Measurements from ENCODE around the gene TRAPPC14. TPM values are rescaled to one million over a fixed set of nuclear protein-coding genes. Genes with fewer than 3 reads are reported as not detected.
"Not testable (repeated sequence)": the region's sequence is repeated elsewhere in the genome, so short reads cannot be mapped to it uniquely, and the experiment has no call there.

The TRAPPC14 gene
- total RNA-seq, 1 donor: 8.0 TPM

DNA sequence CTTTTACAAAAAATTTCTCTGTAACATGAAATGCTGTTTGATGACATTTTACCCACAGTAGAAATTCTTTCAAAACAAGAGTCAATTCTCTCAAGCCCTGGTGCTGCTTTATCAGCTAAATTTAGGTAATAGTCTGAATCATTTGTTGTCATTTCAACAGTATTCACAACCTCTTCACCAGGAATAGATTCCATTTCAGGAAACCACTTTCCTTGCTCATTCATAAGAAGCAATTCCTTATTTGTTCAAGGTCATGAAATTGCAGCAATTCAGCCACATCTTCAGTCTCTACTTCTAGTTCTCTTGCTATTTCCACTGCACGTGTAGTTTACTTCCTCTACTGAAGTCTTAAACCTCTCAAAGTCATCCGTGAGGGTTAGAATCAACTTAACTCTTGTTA, 33.3 kb upstream of the TRAPPC14 start:
- no peak overlapping the region for H3K27ac ChIP-seq (ENCODE audit: low read depth, low read length)
- no peaks in the 10 kb centered on the region for H3K36me3 ChIP-seq (ENCODE audit: insufficient read depth, low read length)
- no peaks in the 10 kb centered on the region for H3K9me3 ChIP-seq (ENCODE audit: low read depth, low read length)
- TF ChIP-seq CTCF (IDR thresholded peaks at IDR 0.05; ENCODE audit: extremely low read depth, low read depth, low read length): no peak
- H3K4me3 ChIP-seq (ENCODE audit: insufficient read depth, low read length): no peak overlapping the region
- peak overlapping the region; percentile 18 for H3K4me2 ChIP-seq (ENCODE audit: insufficient read depth, low read length)
- H4K20me1 ChIP-seq (ENCODE audit: insufficient read depth, low read length): no peaks in the 10 kb centered on the region
- DNase-seq (ENCODE audit: insufficient read length, low spot score, missing footprints): no peak
- H3K27me3 ChIP-seq (ENCODE audit: insufficient read depth, low read length): no peaks in the 10 kb centered on the region
- H3K4me1 ChIP-seq (ENCODE audit: insufficient read depth, low read length): peaks cover 13% of the 10 kb centered on the region
- H3K79me2 ChIP-seq (ENCODE audit: insufficient read depth, low read length): no peaks in the 10 kb centered on the region
- H2AFZ ChIP-seq (ENCODE audit: low read length): peak overlapping the region; percentile 70

- TF ChIP-seq CTCF (IDR thresholded peaks at IDR 0.05; ENCODE audit: extremely low read depth, low read depth, low read length): peak; percentile 50
- H2AFZ ChIP-seq (ENCODE audit: low read length): peak overlapping the region; percentile 63
Observed at GRCh38 chr7:100190048-100190711, 31.7 kb upstream of the TRAPPC14 start.

DNA sequence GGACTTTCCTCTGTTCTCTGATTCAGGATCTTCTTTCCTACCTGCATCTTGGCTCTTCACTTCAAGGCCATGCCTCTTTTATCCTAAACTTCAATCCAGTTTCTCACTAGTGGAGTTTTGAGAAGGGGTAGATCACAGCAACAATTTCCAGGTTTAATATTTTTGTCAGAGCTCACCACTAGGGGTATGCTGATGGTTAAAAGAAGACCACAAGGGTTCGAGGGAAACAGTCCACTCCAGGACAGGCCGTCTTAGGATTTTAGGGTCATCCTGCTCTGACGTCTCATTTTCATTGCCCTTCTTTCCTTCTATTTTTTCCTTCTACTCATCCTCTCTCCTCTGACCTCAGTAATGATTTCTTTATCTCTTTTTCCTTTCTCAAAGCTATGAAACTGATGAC, 30.5 kb upstream of the TRAPPC14 start:
- H3K4me1 ChIP-seq (ENCODE audit: insufficient read depth, low read length): peaks cover 13% of the 10 kb centered on the region
- H3K27me3 ChIP-seq (ENCODE audit: insufficient read depth, low read length): no peaks in the 10 kb centered on the region
- H3K4me2 ChIP-seq (ENCODE audit: insufficient read depth, low read length): no peak overlapping the region
- no peak overlapping the region for H3K4me3 ChIP-seq (ENCODE audit: insufficient read depth, low read length)
- H3K36me3 ChIP-seq (ENCODE audit: insufficient read depth, low read length): no peaks in the 10 kb centered on the region
- DNase-seq (ENCODE audit: insufficient read length, low spot score, missing footprints): no peak
- TF ChIP-seq CTCF (IDR thresholded peaks at IDR 0.05; ENCODE audit: extremely low read depth, low read depth, low read length): peak; percentile 26
- H3K79me2 ChIP-seq (ENCODE audit: insufficient read depth, low read length): no peaks in the 10 kb centered on the region
- no peak overlapping the region for H2AFZ ChIP-seq (ENCODE audit: low read length)
- H3K9me3 ChIP-seq (ENCODE audit: low read depth, low read length): no peaks in the 10 kb centered on the region
- H3K27ac ChIP-seq (ENCODE audit: low read depth, low read length): no peak overlapping the region
- H4K20me1 ChIP-seq (ENCODE audit: insufficient read depth, low read length): no peaks in the 10 kb centered on the region

More at GRCh38 chr7:100190048-100190711, 31.7 kb upstream of the TRAPPC14 start:
- Histone ChIP-seq H3K9me3 (ENCODE audit: low read depth, low read length) (no peaks in the 10 kb centered on the region), H3K36me3 (ENCODE audit: insufficient read depth, low read length) (no peaks in the 10 kb centered on the region), H3K4me1 (ENCODE audit: insufficient read depth, low read length) (peaks cover 13% of the 10 kb centered on the region), H3K4me2 (ENCODE audit: insufficient read depth, low read length) (no peak overlapping the region), H3K79me2 (ENCODE audit: insufficient read depth, low read length) (no peaks in the 10 kb centered on the region), H3K4me3 (ENCODE audit: insufficient read depth, low read length) (no peak overlapping the region), H3K27me3 (ENCODE audit: insufficient read depth, low read length) (no peaks in the 10 kb centered on the region), H3K27ac (ENCODE audit: low read depth, low read length) (no peak overlapping the region), H4K20me1 (ENCODE audit: insufficient read depth, low read length) (no peaks in the 10 kb centered on the region)
- DNase-seq (ENCODE audit: insufficient read length, low spot score, missing footprints): no peak

DNA sequence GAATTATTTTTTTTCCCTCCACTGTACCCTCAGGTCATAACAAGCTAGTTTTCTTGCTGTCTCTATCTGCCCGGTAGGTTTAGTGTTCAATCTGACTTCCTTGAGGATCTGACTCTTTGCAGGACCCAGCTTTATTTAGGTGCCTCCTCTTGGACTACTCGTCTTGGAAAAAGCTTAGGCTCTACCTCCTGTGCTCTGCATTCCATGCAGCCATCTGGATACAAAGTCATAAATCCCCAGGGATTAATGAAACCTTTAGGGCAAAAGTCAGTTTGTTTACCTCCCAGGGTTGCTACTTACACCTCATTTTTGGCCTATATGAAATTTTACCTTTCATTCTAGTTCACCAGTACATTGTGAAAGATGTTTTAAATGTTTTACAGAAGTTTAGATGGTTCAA, 27.2 kb upstream of the TRAPPC14 start:
- TF ChIP-seq CTCF (IDR thresholded peaks at IDR 0.05; ENCODE audit: extremely low read depth, low read depth, low read length): no peak
- no peaks in the 10 kb centered on the region for H3K27me3 ChIP-seq (ENCODE audit: insufficient read depth, low read length)
- no peak for DNase-seq (ENCODE audit: insufficient read length, low spot score, missing footprints)

GRCh38 chr7:100183090-100183489, 24.6 kb upstream of the TRAPPC14 start:
- not testable (repeated sequence) for H3K4me3 ChIP-seq (ENCODE audit: insufficient read depth, low read length); H3K27me3 ChIP-seq (ENCODE audit: insufficient read depth, low read length); H3K36me3 ChIP-seq (ENCODE audit: insufficient read depth, low read length); H3K4me2 ChIP-seq (ENCODE audit: insufficient read depth, low read length); H4K20me1 ChIP-seq (ENCODE audit: insufficient read depth, low read length); H3K9me3 ChIP-seq (ENCODE audit: low read depth, low read length); H3K79me2 ChIP-seq (ENCODE audit: insufficient read depth, low read length); DNase-seq (ENCODE audit: insufficient read length, low spot score, missing footprints); H3K27ac ChIP-seq (ENCODE audit: low read depth, low read length); H2AFZ ChIP-seq (ENCODE audit: low read length); H3K4me1 ChIP-seq (ENCODE audit: insufficient read depth, low read length)

More for the DNA sequence above, 27.2 kb upstream of the TRAPPC14 start:
- H3K4me2 ChIP-seq (ENCODE audit: insufficient read depth, low read length): no peak overlapping the region
- H3K27ac ChIP-seq (ENCODE audit: low read depth, low read length): no peak overlapping the region
- H3K79me2 ChIP-seq (ENCODE audit: insufficient read depth, low read length): no peaks in the 10 kb centered on the region
- no peaks in the 10 kb centered on the region for H4K20me1 ChIP-seq (ENCODE audit: insufficient read depth, low read length)
- no peak overlapping the region for H3K4me3 ChIP-seq (ENCODE audit: insufficient read depth, low read length)
- no peak overlapping the region for H2AFZ ChIP-seq (ENCODE audit: low read length)
- H3K9me3 ChIP-seq (ENCODE audit: low read depth, low read length): no peaks in the 10 kb centered on the region
- peaks cover 2% of the 10 kb centered on the region for H3K4me1 ChIP-seq (ENCODE audit: insufficient read depth, low read length)
- H3K36me3 ChIP-seq (ENCODE audit: insufficient read depth, low read length): no peaks in the 10 kb centered on the region

- H2AFZ ChIP-seq (ENCODE audit: low read length): not testable (repeated sequence)
Observed at GRCh38 chr7:100182616-100183015, 24.1 kb upstream of the TRAPPC14 start.

More at GRCh38 chr7:100182616-100183015, 24.1 kb upstream of the TRAPPC14 start:
- not testable (repeated sequence) for DNase-seq (ENCODE audit: insufficient read length, low spot score, missing footprints); H3K4me3 ChIP-seq (ENCODE audit: insufficient read depth, low read length); H3K36me3 ChIP-seq (ENCODE audit: insufficient read depth, low read length); H3K4me2 ChIP-seq (ENCODE audit: insufficient read depth, low read length); H3K27ac ChIP-seq (ENCODE audit: low read depth, low read length); H3K4me1 ChIP-seq (ENCODE audit: insufficient read depth, low read length); H3K9me3 ChIP-seq (ENCODE audit: low read depth, low read length); H3K27me3 ChIP-seq (ENCODE audit: insufficient read depth, low read length); H4K20me1 ChIP-seq (ENCODE audit: insufficient read depth, low read length); H3K79me2 ChIP-seq (ENCODE audit: insufficient read depth, low read length)

Data from osteoblast (primary cell).